Prostate gland (tissue), 2 donors: ENCODE measurements around the gene GSTM1. TPM values are rescaled to one million over a fixed set of nuclear protein-coding genes. Genes with fewer than 3 reads are reported as not detected.

Experiments
- DNase-seq: peaks from one replicate; pipeline ENCODE4 v3.0.0-alpha.2; 2019; ENCODE audit warnings: low spot score
- H3K27ac ChIP-seq, 2 donors: fragments of 200-600 bp; sonication (generic); 2 replicates each; pipeline ENCODE4 v1.5.1; 2017 to 2019
- H3K27me3 ChIP-seq: fragments of 200-600 bp; sonication (generic); replicated peaks from 2 replicates; pipeline ENCODE4 v1.5.1; 2019; ENCODE audit not compliant: insufficient read depth
- H3K36me3 ChIP-seq, 2 donors: fragments of 200-600 bp; sonication (generic); 1 replicate in 1 of 2; 2 replicates in 1 of 2; pipeline versions ENCODE4 v1.5.1 to v1.8.1; 2017 to 2019
- H3K4me1 ChIP-seq: fragments of 200-600 bp; sonication (generic); replicated peaks from 2 replicates; pipeline ENCODE4 v1.5.1; 2019
- H3K4me3 ChIP-seq, 2 donors: fragments of 200-600 bp; sonication (generic); 2 replicates each; pipeline ENCODE4 v1.5.1; 2017 to 2019
- H3K9me3 ChIP-seq: fragments of 200-600 bp; sonication (generic); 2 replicates; pipeline ENCODE4 v1.5.1; 2017
- CTCF ChIP-seq, 4 experiments: fragments of 200-600 bp in 2 of 4; fragments of 450-650 bp in 2 of 4; sonication (generic) in 2 of 4; IDR thresholded peaks; 1 replicate in 3 of 4; 2 replicates in 1 of 4; pipeline ENCODE4 v1.5.1; 2016 to 2019; ENCODE audit warnings: antibody characterized with exemption in 4 of 4, mild to moderate bottlenecking in 2 of 4, moderate library complexity in 2 of 4
- POLR2A ChIP-seq: fragments of 450-650 bp; IDR thresholded peaks from one replicate; pipeline ENCODE4 v1.6.1; 2016; ENCODE audit warnings: antibody characterized with exemption, mild to moderate bottlenecking
- POLR2AphosphoS5 ChIP-seq: sonication (generic); formaldehyde crosslinking; IDR thresholded peaks from one replicate; pipeline ENCODE4 v1.6.1; 2017; ENCODE audit warnings: antibody characterized with exemption
- WGBS: methylation state at CpG from one replicate; pipeline ENCODE4 v1.1.5; 2018; 5-methylcytosine and 5-hydroxymethylcytosine counted together
- intact Hi-C: fragments of 100-400 bp; cut with DNase I; formaldehyde crosslinking; loops from one replicate; pipeline ENCODE4 v1.14.2; 2022
- total RNA-seq, 2 donors: library from RNA; depleted of rRNA; stranded (reverse); fragments of >200 nt; gene quantifications; one replicate each; pipeline ENCODE4 v1.1.0, GENCODE V29; 2016

Gene GSTM1
- total RNA-seq: not detected

- TF ChIP-seq POLR2AphosphoS5 (no peak), CTCF (IDR thresholded peaks at IDR 0.05) (no peak), POLR2A (no peak)
- Histone ChIP-seq H3K36me3 (no peaks in the 10 kb centered on the region), H3K4me3 (no peak within 1 kb of the TSS), H3K4me1 (no peaks in the 10 kb centered on the region), H3K27ac (no peak within 1 kb of the TSS), H3K9me3 (no peaks in the 10 kb centered on the region), H3K27me3 (no peaks in the 10 kb centered on the region)
- intact Hi-C loops: no loop called here
- no peak for DNase-seq
- no CpG with 5 or more reads among the region's 46 CpGs for WGBS
These were observed at the start of gene GSTM1 for GRCh38 chr1:109687641-109688499. Gene GSTM1 (plus strand): TSS chr1:109687817. CDS start chr1:109687874, 57 bp downstream.

- H3K27me3 ChIP-seq: no peaks in the 10 kb centered on the region
- H3K9me3 ChIP-seq: no peaks in the 10 kb centered on the region
- intact Hi-C loops: no loop called here
These were observed 48.4 kb upstream of the GSTM1 start for GRCh38 chr1:109639063-109639840.

GRCh38 chr1:109639841-109640184, 47.8 kb upstream of the GSTM1 start:
- H3K36me3 ChIP-seq: no peaks in the 10 kb centered on the region
- TF ChIP-seq POLR2A (no peak), CTCF (IDR thresholded peaks at IDR 0.05) (no peak), POLR2AphosphoS5 (no peak)
- no peaks in the 10 kb centered on the region for H3K4me1 ChIP-seq
- H3K27ac ChIP-seq: no peak overlapping the region
- H3K9me3 ChIP-seq: no peaks in the 10 kb centered on the region
- 53% methylated on average over 6 of the region's 6 CpGs for WGBS
- H3K27me3 ChIP-seq: no peaks in the 10 kb centered on the region
- no peak overlapping the region for H3K4me3 ChIP-seq
- intact Hi-C loops: loop anchor here (5.0 kb wide), 2 partner anchors 132 to 342 kb away; partner anchors contain the start of gene AHCYL1
- DNase-seq: no peak

More at GRCh38 chr1:109639063-109639840, 48.4 kb upstream of the GSTM1 start:
- Histone ChIP-seq H3K4me3 (no peak overlapping the region), H3K27ac (no peak overlapping the region), H3K36me3 (no peaks in the 10 kb centered on the region), H3K4me1 (no peaks in the 10 kb centered on the region)
- TF ChIP-seq POLR2A: no peak
- TF ChIP-seq CTCF (IDR thresholded peaks at IDR 0.05): no peak
- TF ChIP-seq POLR2AphosphoS5: no peak
- DNase-seq: no peak
- WGBS: 87% methylated on average over 9 of the region's 9 CpGs

GRCh38 chr1:109640285-109640865, 47.2 kb upstream of the GSTM1 start:
- Histone ChIP-seq H3K27ac (no peak overlapping the region), H3K4me3 (no peak overlapping the region), H3K4me1 (no peaks in the 10 kb centered on the region), H3K9me3 (no peaks in the 10 kb centered on the region), H3K36me3 (no peaks in the 10 kb centered on the region), H3K27me3 (no peaks in the 10 kb centered on the region)
- WGBS: 49% methylated on average over 5 of the region's 5 CpGs
- TF ChIP-seq CTCF (IDR thresholded peaks at IDR 0.05): peak; percentile 77 to 86 (median 85)
- TF ChIP-seq POLR2A: no peak
- TF ChIP-seq POLR2AphosphoS5: no peak
- DNase-seq: peak; percentile 75
- intact Hi-C loops: loop anchor here (5.0 kb wide), 2 partner anchors 132 to 342 kb away; partner anchors contain the start of gene AHCYL1
